Body of pancreas (tissue), 4 donors: ENCODE results near the gene CASR. TPM values are rescaled to one million over a fixed set of nuclear protein-coding genes. Genes with fewer than 3 reads are reported as not detected.
"Not testable (repeated sequence)": the region's sequence is repeated elsewhere in the genome, so short reads cannot be mapped to it uniquely, and the experiment has no call there.

Experiments
- ATAC-seq: fragments of 150-250 bp; one replicate; pipeline ENCODE4 v1.9.1; 2016
- DNase-seq, 4 donors: peaks; one replicate each; pipeline ENCODE4 v3.0.0-alpha.2; 2019
- H3K27ac ChIP-seq, 4 donors: fragments of 200-600 bp; sonication (generic); 1 replicate in 3 of 4; 2 replicates in 1 of 4; pipeline versions ENCODE4 v1.5.1 to v1.6.1; 2016 to 2019; ENCODE audit warnings: mild to moderate bottlenecking in 1 of 4, mixed read lengths in 1 of 4, moderate library complexity in 1 of 4
- H3K27me3 ChIP-seq, 2 donors: fragments of 200-600 bp; sonication (generic); one replicate each; pipeline ENCODE4 v1.6.0; 2016; ENCODE audit warnings: mild to moderate bottlenecking in 1 of 2
- H3K36me3 ChIP-seq, 2 donors: fragments of 200-600 bp; sonication (generic); replicated peaks in 1 of 2; 2 replicates each; pipeline ENCODE4 v1.5.1; 2016; ENCODE audit warnings: low read depth in 2 of 2; ENCODE audit not compliant: insufficient read depth in 1 of 2
- H3K4me1 ChIP-seq: fragments of 200-600 bp; sonication (generic); one replicate; pipeline ENCODE4 v1.6.0; 2016
- H3K4me3 ChIP-seq, 2 donors: fragments of 200-600 bp; sonication (generic); 1 replicate in 1 of 2; 2 replicates in 1 of 2; pipeline ENCODE4 v1.5.1; 2016 to 2019
- H3K9me3 ChIP-seq, 3 donors: fragments of 200-600 bp; sonication (generic); 1 replicate in 2 of 3; 2 replicates in 1 of 3; pipeline ENCODE4 v1.5.1; 2016
- POLR2A ChIP-seq, 3 donors: fragments of 450-650 bp; IDR thresholded peaks; one replicate each; pipeline ENCODE4 v1.6.1; 2016; ENCODE audit warnings: antibody characterized with exemption in 3 of 3, mild to moderate bottlenecking in 2 of 3
- WGBS, 2 donors: methylation state at CpG; one replicate each; pipeline ENCODE4 v1.1.5; 2017; 5-methylcytosine and 5-hydroxymethylcytosine counted together
- intact Hi-C: fragments of 100-400 bp; cut with DNase I; formaldehyde crosslinking; loops from one replicate; pipeline ENCODE4 v1.15.1; 2023
- total RNA-seq, 2 donors: library from RNA; depleted of rRNA; stranded (reverse); fragments of >200 nt; gene quantifications; one replicate each; pipeline ENCODE4 v1.1.0, GENCODE V29; 2016
- TF ChIP-seq, protein P1 (sequence below), 7 experiments: fragments of 450-650 bp in 4 of 7; fragments of 200-600 bp in 3 of 7; sonication (generic) in 3 of 7; IDR thresholded peaks; one replicate each; pipeline ENCODE4 v1.5.1; 2016 to 2019; ENCODE audit warnings: antibody characterized with exemption in 7 of 7

The CASR gene
- total RNA-seq, 2 donors from 2014 or later: 8.9 to 11.9 TPM

GRCh38 chr3:122167630-122168029 lies 15.8 kb upstream of the CASR start:
- no peaks in the 10 kb centered on the region for H3K27me3 ChIP-seq
- no peak overlapping the region for H3K27ac ChIP-seq
- no peaks in the 10 kb centered on the region for H3K36me3 ChIP-seq
- no peak overlapping the region for H3K4me3 ChIP-seq
- no peak for TF ChIP-seq POLR2A (IDR thresholded peaks at IDR 0.05)
- TF ChIP-seq, protein P1, sequence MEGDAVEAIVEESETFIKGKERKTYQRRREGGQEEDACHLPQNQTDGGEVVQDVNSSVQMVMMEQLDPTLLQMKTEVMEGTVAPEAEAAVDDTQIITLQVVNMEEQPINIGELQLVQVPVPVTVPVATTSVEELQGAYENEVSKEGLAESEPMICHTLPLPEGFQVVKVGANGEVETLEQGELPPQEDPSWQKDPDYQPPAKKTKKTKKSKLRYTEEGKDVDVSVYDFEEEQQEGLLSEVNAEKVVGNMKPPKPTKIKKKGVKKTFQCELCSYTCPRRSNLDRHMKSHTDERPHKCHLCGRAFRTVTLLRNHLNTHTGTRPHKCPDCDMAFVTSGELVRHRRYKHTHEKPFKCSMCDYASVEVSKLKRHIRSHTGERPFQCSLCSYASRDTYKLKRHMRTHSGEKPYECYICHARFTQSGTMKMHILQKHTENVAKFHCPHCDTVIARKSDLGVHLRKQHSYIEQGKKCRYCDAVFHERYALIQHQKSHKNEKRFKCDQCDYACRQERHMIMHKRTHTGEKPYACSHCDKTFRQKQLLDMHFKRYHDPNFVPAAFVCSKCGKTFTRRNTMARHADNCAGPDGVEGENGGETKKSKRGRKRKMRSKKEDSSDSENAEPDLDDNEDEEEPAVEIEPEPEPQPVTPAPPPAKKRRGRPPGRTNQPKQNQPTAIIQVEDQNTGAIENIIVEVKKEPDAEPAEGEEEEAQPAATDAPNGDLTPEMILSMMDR (IDR thresholded peaks at IDR 0.05): no peak
- intact Hi-C loops: no loop called here
- no peaks in the 10 kb centered on the region for H3K4me1 ChIP-seq
- no peaks in the 10 kb centered on the region for H3K9me3 ChIP-seq
- no peak for DNase-seq
- no peak for ATAC-seq

DNA sequence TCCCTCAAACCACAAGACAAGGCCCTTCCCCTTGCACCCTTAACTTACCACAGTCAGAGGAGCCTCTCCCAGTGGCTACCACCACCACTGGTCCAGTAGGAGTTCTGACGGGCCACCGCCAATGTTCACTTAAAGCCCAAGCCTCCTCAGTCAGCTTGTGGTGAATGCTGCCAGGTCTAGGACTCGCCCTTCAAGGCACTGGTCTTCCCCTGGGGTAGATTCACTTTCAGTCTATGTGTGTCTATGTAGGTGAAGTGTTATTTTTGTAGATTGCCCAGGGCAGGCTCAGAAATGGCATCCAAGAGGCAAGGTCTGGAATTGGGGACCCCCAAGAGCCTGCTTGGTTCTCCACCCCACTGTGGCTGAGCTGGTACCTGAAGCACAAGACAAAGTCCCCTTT lies 15.4 kb upstream of the CASR start:
- Histone ChIP-seq H3K27ac (no peak overlapping the region), H3K9me3 (peaks cover 0 to 1% (median 0%) of the 10 kb centered on the region in 3 donors), H3K4me1 (no peaks in the 10 kb centered on the region), H3K27me3 (no peaks in the 10 kb centered on the region), H3K36me3 (no peaks in the 10 kb centered on the region), H3K4me3 (no peak overlapping the region)
- ATAC-seq: no peak
- no peak for DNase-seq
- WGBS, 2 donors: 57 to 86% methylated on average over 3 of the region's 3 CpGs
- TF ChIP-seq, protein P1 (IDR thresholded peaks at IDR 0.05): no peak
- no peak for TF ChIP-seq POLR2A (IDR thresholded peaks at IDR 0.05)
- intact Hi-C loops: no loop called here

DNA sequence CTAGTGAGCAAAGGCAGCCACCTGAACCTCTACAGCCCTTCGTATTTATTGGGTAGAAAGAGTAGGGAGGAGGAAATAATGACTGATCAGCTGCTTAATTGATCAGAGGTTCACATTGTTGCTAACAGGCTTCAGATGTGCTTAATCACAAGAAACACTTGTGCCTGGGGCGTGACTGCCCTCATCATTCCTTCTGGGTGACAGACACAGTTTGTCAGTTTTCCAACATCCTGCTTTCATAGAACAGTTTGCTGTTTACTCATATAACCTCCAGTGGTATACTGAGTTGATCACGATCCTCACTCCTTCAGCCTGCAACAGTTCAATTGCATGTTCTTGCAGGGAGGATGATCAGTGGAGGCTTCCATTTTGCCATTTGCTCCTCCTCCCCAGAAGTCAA lies 13.6 kb upstream of the CASR start:
- H3K4me3 ChIP-seq: no peak overlapping the region
- no peaks in the 10 kb centered on the region for H3K36me3 ChIP-seq
- H3K27me3 ChIP-seq: no peaks in the 10 kb centered on the region
- no peak for DNase-seq
- 69 to 80% methylated on average over 3 of the region's 3 CpGs for WGBS, 2 donors
- no peaks in the 10 kb centered on the region for H3K4me1 ChIP-seq
- intact Hi-C loops: no loop called here
- H3K27ac ChIP-seq: no peak overlapping the region
- H3K9me3 ChIP-seq: peaks cover 0 to 8% (median 0%) of the 10 kb centered on the region in 3 donors
- TF ChIP-seq, protein P1 (IDR thresholded peaks at IDR 0.05): no peak
- TF ChIP-seq POLR2A (IDR thresholded peaks at IDR 0.05): no peak
- no peak for ATAC-seq

DNA sequence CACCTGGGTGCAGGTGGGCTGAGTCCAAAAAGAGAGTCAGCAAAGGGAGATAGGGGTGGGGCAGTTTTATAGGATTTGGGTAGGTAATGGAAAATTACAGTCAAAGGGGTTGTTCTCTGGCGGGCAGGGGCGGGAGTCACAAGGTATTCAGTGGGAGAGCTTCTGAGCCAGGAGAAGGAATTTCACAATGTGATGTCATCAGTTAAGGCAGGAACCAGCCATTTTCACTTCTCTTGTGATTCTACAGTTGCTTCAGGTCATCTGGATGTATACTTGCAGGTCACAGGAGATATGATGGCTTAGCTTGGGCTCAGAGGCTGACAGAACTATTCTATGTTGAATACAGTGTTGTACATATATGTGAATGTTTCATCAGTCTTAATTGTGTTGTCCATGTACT lies 12.1 kb upstream of the CASR start:
- WGBS, 2 donors: 44 to 97% methylated on average over 2 of the region's 2 CpGs
- H3K36me3 ChIP-seq, H3K4me3 ChIP-seq, intact Hi-C loops, ATAC-seq, DNase-seq, H3K4me1 ChIP-seq, H3K27me3 ChIP-seq, H3K9me3 ChIP-seq, H3K27ac ChIP-seq: not testable (repeated sequence)

DNA sequence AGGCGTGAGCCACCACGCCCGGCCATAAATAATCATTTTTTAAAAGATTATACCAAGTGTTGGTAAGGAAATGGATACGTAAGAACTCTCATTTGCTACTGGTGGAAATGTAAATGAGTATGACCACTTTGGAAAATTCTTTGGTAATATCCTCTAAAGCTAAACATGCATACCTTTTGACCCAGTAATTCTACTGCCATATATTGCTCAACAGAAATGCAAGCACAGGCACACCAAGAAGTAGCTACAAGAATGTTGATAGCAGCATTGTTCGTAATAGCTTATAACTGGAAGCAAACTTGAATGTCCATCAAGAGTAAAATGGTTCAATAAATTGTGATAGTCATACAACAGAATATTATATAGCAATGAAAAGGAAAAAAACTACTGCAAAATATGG lies 4.8 kb upstream of the CASR start:
- 91 to 94% methylated on average over 5 of the region's 5 CpGs for WGBS, 2 donors

More for the DNA sequence above, 4.8 kb upstream of the CASR start:
- no peaks in the 10 kb centered on the region for H3K9me3 ChIP-seq
- TF ChIP-seq, protein P1 (IDR thresholded peaks at IDR 0.05): no peak
- TF ChIP-seq POLR2A (IDR thresholded peaks at IDR 0.05): no peak
- no peak overlapping the region for H3K4me3 ChIP-seq
- H3K36me3 ChIP-seq: no peaks in the 10 kb centered on the region
- no peak for ATAC-seq
- H3K27me3 ChIP-seq: no peaks in the 10 kb centered on the region
- H3K4me1 ChIP-seq: peaks cover 3% of the 10 kb centered on the region
- no peak for DNase-seq
- H3K27ac ChIP-seq: no peak overlapping the region
- intact Hi-C loops: no loop called here
